Hematopoietic multipotent progenitor cell treated with erythropoietin and hydrocortisone succinate and interleukin-3 and kit ligand, for 17 days (in vitro differentiated cells): ENCODE results near the gene GRIA3.
"Not testable (repeated sequence)": the region's sequence is repeated elsewhere in the genome, so short reads cannot be mapped to it uniquely, and the experiment has no call there.

Experiments
- DNase-seq: peaks from one replicate; pipeline ENCODE4 v3.0.0-alpha.2; 2015; ENCODE audit warnings: low spot score

GRIA3 gene

DNA sequence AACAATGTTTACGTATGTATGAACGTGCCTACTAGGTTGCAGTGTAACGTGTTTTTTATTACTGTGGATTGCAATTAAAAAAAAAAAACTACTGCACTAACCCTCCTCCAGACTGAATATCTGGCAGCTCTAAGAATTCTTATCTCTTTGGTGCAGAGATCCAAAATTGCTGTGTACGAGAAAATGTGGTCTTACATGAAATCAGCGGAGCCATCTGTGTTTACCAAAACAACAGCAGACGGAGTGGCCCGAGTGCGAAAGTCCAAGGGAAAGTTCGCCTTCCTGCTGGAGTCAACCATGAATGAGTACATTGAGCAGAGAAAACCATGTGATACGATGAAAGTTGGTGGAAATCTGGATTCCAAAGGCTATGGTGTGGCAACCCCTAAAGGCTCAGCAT lies 280.6 kb downstream of the GRIA3 start:
- no peak for DNase-seq

DNA sequence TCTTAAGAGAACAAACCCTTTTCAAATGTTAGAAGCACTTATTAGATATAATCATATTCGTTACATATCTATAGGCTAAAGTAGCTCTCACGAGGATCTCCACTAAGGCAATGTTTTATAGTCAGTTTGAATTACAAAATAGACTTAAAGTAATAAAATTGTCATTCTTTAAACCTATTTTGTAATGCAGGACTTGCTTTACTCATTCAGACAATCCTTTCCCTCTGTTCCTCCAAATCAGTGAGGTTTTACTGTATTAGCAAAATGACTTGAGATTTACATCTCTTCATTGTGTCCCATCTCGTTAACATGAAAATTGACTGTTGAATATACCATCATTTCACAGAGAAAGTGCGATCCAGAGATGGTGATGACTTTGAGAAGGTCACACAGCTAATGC lies 284.4 kb downstream of the GRIA3 start:
- no peak for DNase-seq

- no peak for DNase-seq
These were observed 291.1 kb downstream of the GRIA3 start for GRCh38 chrX:123475068-123475724.

GRCh38 chrX:123476611-123477219 lies 292.6 kb downstream of the GRIA3 start:
- no peak for DNase-seq

DNA sequence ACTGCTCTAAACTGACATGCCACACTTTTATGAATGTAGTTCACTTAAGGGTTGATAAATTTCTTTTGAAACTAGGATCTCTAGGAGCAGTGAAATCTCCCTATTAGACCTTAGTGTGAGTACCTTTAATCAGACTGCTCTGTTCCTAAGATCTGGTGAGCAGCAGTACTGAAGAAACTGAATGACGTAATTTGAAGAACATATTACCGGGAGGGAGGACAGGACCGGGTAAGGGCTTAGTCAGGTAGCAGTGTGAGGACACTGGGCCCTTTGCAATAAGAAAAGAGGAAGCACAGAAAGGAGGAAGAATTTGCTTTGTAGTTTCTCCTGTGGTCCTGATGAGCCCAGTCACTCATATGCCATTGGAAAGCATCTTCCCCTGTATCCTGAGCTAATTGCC lies 293.6 kb downstream of the GRIA3 start:
- no peak for DNase-seq

- no peak for DNase-seq
These were observed 298.1 kb downstream of the GRIA3 start for GRCh38 chrX:123481913-123482851.

DNA sequence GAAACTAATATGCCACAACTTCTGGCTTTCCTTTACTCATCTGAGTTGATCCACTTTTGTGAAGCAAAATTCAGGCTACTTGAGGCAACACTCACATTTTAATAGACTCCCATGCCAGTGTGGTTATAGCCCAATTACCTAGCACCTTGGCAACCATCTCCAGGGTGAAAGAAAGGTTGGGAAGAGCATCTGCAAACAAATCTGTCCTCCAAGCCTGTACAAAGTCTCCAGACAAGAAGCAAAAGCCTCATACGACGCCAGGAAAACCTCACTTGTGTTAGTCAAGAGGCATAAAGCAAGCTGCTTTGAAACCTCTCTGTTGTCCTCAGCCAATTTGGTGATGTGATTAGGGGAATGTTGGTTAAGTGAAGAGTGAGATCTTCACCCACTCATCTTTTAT lies 302.2 kb downstream of the GRIA3 start:
- no peak for DNase-seq

GRCh38 chrX:123487236-123487635 lies 303.2 kb downstream of the GRIA3 start:
- no peak for DNase-seq

GRCh38 chrX:123487669-123488068 lies 303.6 kb downstream of the GRIA3 start:
- no peak for DNase-seq

DNA sequence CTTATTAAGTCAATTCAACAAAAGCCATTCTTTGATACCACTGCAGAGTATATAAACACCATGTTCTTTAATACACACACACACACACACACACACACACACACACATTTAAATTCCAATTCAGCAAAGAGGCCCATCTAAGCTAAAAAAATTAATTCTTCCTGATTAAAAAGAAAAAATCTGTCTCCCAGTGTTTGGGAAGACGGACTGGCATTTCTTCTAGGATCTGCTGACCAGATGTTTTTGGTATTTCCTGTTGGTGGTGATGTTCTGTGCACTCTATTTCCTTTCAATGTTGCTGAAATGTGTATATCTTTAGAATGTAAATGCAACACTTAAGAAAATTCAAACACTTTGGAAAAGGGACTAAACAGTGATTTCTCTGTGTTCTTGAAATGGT lies 304.9 kb downstream of the GRIA3 start:
- DNase-seq: no peak

GRCh38 chrX:123493857-123494256 lies 309.8 kb downstream of the GRIA3 start:
- no peak for DNase-seq

- DNase-seq: no peak
These were observed 315.7 kb downstream of the GRIA3 start for GRCh38 chrX:123499787-123500186.

GRCh38 chrX:123504047-123504446 lies 320.0 kb downstream of the GRIA3 start:
- DNase-seq: no peak

DNA sequence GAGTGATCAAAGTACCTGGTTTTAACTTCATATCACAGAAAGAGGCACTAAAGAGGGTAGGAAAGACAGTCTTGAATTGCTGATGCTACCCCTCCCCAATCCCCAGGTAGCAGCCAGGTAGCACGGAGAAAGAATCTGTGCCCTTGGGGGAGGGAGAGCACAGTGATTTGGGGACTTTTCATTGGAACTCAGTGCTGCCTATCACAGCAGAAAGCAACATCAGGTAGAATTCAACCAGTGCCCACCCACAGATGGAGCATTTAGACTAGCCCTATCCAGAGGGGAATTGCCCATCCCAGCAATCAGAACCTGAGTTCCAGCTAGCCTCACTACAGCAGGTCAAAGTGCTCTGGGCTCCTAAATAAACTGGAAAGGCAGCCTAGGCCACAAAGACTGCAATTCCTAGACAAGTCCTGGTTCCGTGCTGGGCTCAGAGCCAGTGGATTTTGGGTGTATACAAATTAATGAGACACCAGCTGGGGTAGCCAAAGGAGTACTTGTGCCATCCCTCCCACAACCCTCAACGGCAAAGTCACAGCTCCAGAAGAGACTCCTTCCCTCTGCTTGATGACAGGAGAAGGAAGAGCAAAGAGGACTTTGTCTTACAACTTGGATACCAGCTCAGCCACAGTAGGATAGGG lies 320.7 kb downstream of the GRIA3 start:
- no peak for DNase-seq

- no peak for DNase-seq
These were observed 329.7 kb downstream of the GRIA3 start for GRCh38 chrX:123513585-123514278.

GRCh38 chrX:123514279-123514640 lies 330.2 kb downstream of the GRIA3 start:
- DNase-seq: not testable (repeated sequence)

GRCh38 chrX:123518791-123519190 lies 334.7 kb downstream of the GRIA3 start:
- DNase-seq: no peak

DNA sequence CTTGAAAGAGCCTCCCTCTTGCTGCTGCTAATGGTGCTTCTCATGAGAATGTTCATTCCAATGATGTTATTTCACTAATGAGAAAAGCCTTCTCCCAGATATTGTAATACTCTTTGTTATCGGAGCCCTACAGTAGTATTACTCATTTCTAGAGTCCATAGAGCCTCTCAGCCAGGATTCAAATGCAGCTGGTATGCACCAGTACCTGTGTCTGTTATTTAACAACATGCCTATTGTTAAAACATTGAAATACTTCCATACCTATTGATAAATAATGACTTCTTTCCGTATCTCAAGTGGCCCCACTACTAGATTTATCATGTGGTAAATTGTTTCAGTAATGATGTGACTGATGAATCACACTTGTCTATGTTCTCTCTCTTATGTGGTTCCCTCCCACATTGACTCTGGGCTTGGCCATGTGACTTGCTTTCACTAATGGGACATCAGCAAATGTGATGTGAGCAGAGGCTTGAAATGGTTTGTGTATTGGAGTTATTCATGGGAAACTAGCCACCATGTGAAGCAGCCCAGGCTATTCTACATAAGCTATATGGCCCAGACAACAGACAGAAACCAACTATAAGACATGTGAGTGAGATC lies 341.1 kb downstream of the GRIA3 start:
- no peak for DNase-seq

DNA sequence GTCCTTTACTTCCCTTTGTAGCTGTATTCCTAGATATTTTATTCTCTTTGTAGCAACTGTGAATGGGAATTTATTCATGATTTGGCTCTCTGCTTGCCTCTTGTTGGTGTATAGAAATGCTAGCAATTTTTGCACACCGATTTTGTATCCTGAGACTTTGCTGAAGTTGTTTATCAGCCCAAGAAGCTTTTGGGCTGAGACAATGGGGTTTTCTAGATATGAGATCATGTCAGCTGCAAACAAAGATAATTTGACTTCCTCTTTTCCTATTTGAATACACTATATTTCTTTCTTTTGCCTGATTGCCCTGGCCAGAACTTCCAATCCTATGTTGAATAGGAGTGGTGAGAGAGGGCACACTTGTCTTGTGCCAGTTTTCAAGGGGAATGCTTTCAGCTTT lies 346.6 kb downstream of the GRIA3 start:
- DNase-seq: not testable (repeated sequence)
